Panc1 (cell line): ENCODE results near the gene RHOG. TPM values are rescaled to one million over a fixed set of nuclear protein-coding genes. Genes with fewer than 3 reads are reported as not detected.

Source experiments
- ATAC-seq: fragments of 200-7000 bp; cut with Tn5 transposase; 2 replicates; pipeline ENCODE4 v1.9.1; 2020; ENCODE audit warnings: mild to moderate bottlenecking, moderate library complexity
- BruUV-seq: library from RNA; stranded (reverse); fragments of 400-500 nt; replicated peaks from 2 replicates; lab custom pipeline; 2021; lab: Mats Ljungman, UMichigan
- CTCF ChIA-PET: fragments of 300-600 bp; sonication (Branson Sonifier 250); formaldehyde crosslinking; loops from one replicate; lab custom pipeline; 2022; ENCODE audit warnings: antibody characterized with exemption; lab: Charles Lee
- POLR2A ChIA-PET: fragments of 300-600 bp; sonication (Branson Sonifier 250); formaldehyde crosslinking; loops from one replicate; lab custom pipeline; 2022; ENCODE audit warnings: antibody characterized with exemption; lab: Charles Lee
- DNase-seq: peaks from one replicate; pipeline ENCODE4 v3.0.0-alpha.2; 2010; ENCODE audit warnings: low read depth, low spot score
- H3K27ac ChIP-seq: 2 replicates; pipeline ENCODE4 v1.5.1; 2011; ENCODE audit warnings: mild to moderate bottlenecking, low read length, inconsistent platforms
- H3K27me3 ChIP-seq: fragments of 200-500 bp; sonication (Bioruptor generic); 2 replicates; pipeline ENCODE4 v1.6.0; 2014; ENCODE audit warnings: low read length, inconsistent platforms; ENCODE audit not compliant: control insufficient read depth, insufficient read depth
- H3K36me3 ChIP-seq: fragments of 200-500 bp; sonication (Bioruptor generic); 2 replicates; pipeline ENCODE4 v1.5.1; 2014; ENCODE audit warnings: inconsistent platforms, mild to moderate bottlenecking, low read length, moderate library complexity; ENCODE audit not compliant: control insufficient read depth, insufficient read depth
- H3K4me1 ChIP-seq: 2 replicates; pipeline ENCODE4 v1.5.1; 2011; ENCODE audit warnings: inconsistent platforms, mild to moderate bottlenecking, low read length, moderate library complexity; ENCODE audit not compliant: control insufficient read depth, insufficient read depth
- H3K4me3 ChIP-seq, 2 experiments: 2 replicates each; pipeline ENCODE4 v1.5.1; 2011 to 2012; ENCODE audit warnings: low read depth in 2 of 2, low read length in 2 of 2, mild to moderate bottlenecking in 2 of 2, inconsistent platforms in 1 of 2, moderate library complexity in 1 of 2
- H3K9me3 ChIP-seq: fragments of 200-500 bp; sonication (Bioruptor generic); 2 replicates; pipeline ENCODE4 v1.5.1; 2014; ENCODE audit warnings: low read depth, mild to moderate bottlenecking, inconsistent platforms, low read length, moderate library complexity; ENCODE audit not compliant: control insufficient read depth, insufficient read depth
- POLR2AphosphoS5 ChIP-seq: IDR thresholded peaks from 2 replicates; pipeline ENCODE4 v1.6.1; 2012; ENCODE audit warnings: mild to moderate bottlenecking, low read depth, low read length, moderate library complexity
- SIN3A ChIP-seq: IDR thresholded peaks from 2 replicates; pipeline ENCODE4 v1.6.1; 2012; ENCODE audit warnings: low read depth, mild to moderate bottlenecking, low read length, moderate library complexity, borderline replicate concordance; ENCODE audit not compliant: insufficient read depth
- TCF7L2 ChIP-seq: IDR thresholded peaks from 2 replicates; pipeline ENCODE4 v1.6.1; 2011; ENCODE audit warnings: mild to moderate bottlenecking, low read depth, low read length, inconsistent platforms
- in situ Hi-C: cut with HindIII; loops from 2 replicates; pipeline ENCODE4 v1.10.0; 2016; ENCODE audit warnings: low sequenced_read_pairs, low pct_unique_long_range_greater_than_20kb
- intact Hi-C: fragments of 100-400 bp; cut with micrococcal nuclease; formaldehyde crosslinking; loops from one replicate; pipeline ENCODE4 v1.10.0; 2022; ENCODE audit not compliant: unreplicated experiment
- total RNA-seq: library from RNA; stranded (reverse); gene quantifications from one replicate; pipeline ENCODE4 v1.2.1, GENCODE V29; 2021; ENCODE audit not compliant: unreplicated experiment
- TF ChIP-seq, protein P1 (sequence below): fragments of 450-650 bp; IDR thresholded peaks from 2 replicates; pipeline ENCODE4 v1.5.1; 2017; ENCODE audit warnings: mild to moderate bottlenecking
- TF ChIP-seq, protein P2 (sequence below), 2 experiments: IDR thresholded peaks; 2 replicates each; pipeline ENCODE4 v1.6.1; 2011 to 2012; ENCODE audit warnings: low read depth in 2 of 2, control low read depth in 1 of 2, low read length in 1 of 2, mild to moderate bottlenecking in 1 of 2, moderate library complexity in 1 of 2; ENCODE audit not compliant: insufficient read depth in 1 of 2

The RHOG gene
- total RNA-seq, 1 experiment from 2014 or later: 156 TPM

DNA sequence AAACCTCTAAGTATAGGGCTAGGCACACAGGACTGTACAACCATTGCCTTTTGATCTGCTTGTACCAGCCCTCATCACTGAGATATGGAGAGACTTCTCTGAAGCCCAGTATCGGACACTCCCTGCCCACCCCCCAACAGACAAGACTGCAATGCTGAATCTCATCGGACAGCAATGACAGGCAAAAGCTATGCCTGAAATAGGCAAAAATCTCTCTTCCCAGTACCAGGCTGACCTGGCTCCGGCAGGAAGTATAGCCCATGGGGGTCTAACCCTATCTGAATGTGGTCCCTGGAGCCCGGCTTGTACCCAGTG is 6.5 kb downstream of the RHOG start:
- ATAC-seq (no peak), DNase-seq (no peak)
- Histone ChIP-seq H3K27ac (no peak overlapping the region), H3K9me3 (no peaks in the 10 kb centered on the region), H3K4me1 (peaks cover 33% of the 10 kb centered on the region), H3K36me3 (peaks cover 8% of the 10 kb centered on the region), H3K4me3 (no peak overlapping the region), H3K27me3 (no peaks in the 10 kb centered on the region)
- in situ Hi-C loops: no loop called here
- no peak for TF ChIP-seq POLR2AphosphoS5
- TF ChIP-seq, protein P1, sequence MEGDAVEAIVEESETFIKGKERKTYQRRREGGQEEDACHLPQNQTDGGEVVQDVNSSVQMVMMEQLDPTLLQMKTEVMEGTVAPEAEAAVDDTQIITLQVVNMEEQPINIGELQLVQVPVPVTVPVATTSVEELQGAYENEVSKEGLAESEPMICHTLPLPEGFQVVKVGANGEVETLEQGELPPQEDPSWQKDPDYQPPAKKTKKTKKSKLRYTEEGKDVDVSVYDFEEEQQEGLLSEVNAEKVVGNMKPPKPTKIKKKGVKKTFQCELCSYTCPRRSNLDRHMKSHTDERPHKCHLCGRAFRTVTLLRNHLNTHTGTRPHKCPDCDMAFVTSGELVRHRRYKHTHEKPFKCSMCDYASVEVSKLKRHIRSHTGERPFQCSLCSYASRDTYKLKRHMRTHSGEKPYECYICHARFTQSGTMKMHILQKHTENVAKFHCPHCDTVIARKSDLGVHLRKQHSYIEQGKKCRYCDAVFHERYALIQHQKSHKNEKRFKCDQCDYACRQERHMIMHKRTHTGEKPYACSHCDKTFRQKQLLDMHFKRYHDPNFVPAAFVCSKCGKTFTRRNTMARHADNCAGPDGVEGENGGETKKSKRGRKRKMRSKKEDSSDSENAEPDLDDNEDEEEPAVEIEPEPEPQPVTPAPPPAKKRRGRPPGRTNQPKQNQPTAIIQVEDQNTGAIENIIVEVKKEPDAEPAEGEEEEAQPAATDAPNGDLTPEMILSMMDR: no peak
- no peak for TF ChIP-seq TCF7L2
- no peak for TF ChIP-seq SIN3A
- TF ChIP-seq, protein P2, sequence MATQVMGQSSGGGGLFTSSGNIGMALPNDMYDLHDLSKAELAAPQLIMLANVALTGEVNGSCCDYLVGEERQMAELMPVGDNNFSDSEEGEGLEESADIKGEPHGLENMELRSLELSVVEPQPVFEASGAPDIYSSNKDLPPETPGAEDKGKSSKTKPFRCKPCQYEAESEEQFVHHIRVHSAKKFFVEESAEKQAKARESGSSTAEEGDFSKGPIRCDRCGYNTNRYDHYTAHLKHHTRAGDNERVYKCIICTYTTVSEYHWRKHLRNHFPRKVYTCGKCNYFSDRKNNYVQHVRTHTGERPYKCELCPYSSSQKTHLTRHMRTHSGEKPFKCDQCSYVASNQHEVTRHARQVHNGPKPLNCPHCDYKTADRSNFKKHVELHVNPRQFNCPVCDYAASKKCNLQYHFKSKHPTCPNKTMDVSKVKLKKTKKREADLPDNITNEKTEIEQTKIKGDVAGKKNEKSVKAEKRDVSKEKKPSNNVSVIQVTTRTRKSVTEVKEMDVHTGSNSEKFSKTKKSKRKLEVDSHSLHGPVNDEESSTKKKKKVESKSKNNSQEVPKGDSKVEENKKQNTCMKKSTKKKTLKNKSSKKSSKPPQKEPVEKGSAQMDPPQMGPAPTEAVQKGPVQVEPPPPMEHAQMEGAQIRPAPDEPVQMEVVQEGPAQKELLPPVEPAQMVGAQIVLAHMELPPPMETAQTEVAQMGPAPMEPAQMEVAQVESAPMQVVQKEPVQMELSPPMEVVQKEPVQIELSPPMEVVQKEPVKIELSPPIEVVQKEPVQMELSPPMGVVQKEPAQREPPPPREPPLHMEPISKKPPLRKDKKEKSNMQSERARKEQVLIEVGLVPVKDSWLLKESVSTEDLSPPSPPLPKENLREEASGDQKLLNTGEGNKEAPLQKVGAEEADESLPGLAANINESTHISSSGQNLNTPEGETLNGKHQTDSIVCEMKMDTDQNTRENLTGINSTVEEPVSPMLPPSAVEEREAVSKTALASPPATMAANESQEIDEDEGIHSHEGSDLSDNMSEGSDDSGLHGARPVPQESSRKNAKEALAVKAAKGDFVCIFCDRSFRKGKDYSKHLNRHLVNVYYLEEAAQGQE (IDR thresholded peaks at IDR 0.05; ENCODE audit: insufficient read depth in 1 of 2, low read depth in 2 of 2, low read length in 1 of 2): no peak
- CTCF ChIA-PET: interaction anchor here (1.6 kb wide), 1 partner anchor 11 kb away, joined by 3 read pairs; no protein-coding TSS in a partner anchor
- intact Hi-C loops: no loop called here
- POLR2A ChIA-PET: no interaction called here
- no TSS peak for BruUV-seq

DNA sequence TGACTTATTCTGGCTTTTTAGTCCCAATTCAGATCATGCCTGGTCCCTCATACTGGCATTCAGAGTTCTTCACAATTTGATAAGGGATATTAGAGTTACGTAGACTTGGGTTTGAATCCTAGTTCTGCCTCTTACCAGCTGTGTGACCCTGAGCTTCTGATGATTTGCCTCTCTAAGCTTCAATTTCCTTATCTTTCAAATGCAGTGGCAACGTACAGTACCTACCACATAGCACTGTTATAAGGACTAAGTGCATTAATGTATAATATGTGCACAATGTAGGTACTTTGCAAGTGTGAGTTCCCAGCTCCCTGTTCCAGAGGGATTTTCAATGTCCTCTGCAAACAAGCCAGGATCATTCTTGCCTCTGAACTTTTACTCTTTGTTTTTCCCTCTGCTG is 7.3 kb downstream of the RHOG start:
- TF ChIP-seq SIN3A: no peak
- CTCF ChIA-PET: interaction anchor here (1.1 to 1.6 kb wide), 2 partner anchors 10 to 26 kb away, joined by 3 to 4 read pairs; no protein-coding TSS in a partner anchor
- intact Hi-C loops: no loop called here
- POLR2A ChIA-PET: interaction anchor here (0.6 kb wide), 2 partner anchors 34 to 51 kb away, joined by 3 to 6 read pairs; no protein-coding TSS in a partner anchor
- H3K36me3 ChIP-seq: peaks cover 8% of the 10 kb centered on the region
- no peak for DNase-seq
- H3K9me3 ChIP-seq: no peaks in the 10 kb centered on the region
- peaks cover 24% of the 10 kb centered on the region for H3K4me1 ChIP-seq
- no peak overlapping the region for H3K4me3 ChIP-seq
- no peak for ATAC-seq
- no peaks in the 10 kb centered on the region for H3K27me3 ChIP-seq
- BruUV-seq: no TSS peak
- H3K27ac ChIP-seq: no peak overlapping the region
- in situ Hi-C loops: no loop called here

DNA sequence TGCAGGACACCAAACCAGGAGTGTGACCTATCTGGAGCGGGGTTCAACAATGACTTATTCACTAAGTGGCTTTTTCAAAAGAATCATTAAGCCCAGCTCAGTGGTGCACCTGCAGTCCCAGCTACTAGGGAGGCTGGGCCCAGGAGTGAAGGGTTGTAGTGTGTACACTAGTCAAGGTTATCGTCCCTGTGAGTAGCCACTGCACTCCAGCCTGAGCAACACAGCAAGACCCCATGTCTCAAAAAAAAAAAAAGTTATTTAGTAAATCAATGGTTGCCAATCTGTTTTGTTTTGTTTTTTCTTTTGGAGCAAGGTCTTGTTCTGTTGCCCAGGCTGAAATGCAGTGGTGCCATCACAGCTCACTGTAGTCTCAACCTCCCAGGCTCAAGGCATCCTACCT is 7.9 kb downstream of the RHOG start:
- H3K27ac ChIP-seq: no peak overlapping the region
- BruUV-seq: no TSS peak
- no peaks in the 10 kb centered on the region for H3K27me3 ChIP-seq
- intact Hi-C loops (no loop called here), in situ Hi-C loops (no loop called here)
- peaks cover 18% of the 10 kb centered on the region for H3K4me1 ChIP-seq
- H3K36me3 ChIP-seq: peaks cover 8% of the 10 kb centered on the region
- CTCF ChIA-PET: interaction anchor here (1.1 to 1.6 kb wide), 2 partner anchors 9 to 25 kb away, joined by 3 to 4 read pairs; no protein-coding TSS in a partner anchor
- no peak for ATAC-seq
- H3K4me3 ChIP-seq: no peak overlapping the region
- no peak for DNase-seq
- TF ChIP-seq SIN3A: no peak
- no peak for TF ChIP-seq TCF7L2
- TF ChIP-seq, protein P1: no peak
- TF ChIP-seq, protein P2 (IDR thresholded peaks at IDR 0.05; ENCODE audit: insufficient read depth in 1 of 2, low read depth in 2 of 2, low read length in 1 of 2): no peak
- TF ChIP-seq POLR2AphosphoS5: no peak
- POLR2A ChIA-PET: interaction anchor here (0.6 kb wide), 1 partner anchor 35 kb away, joined by 3 read pairs; no protein-coding TSS in a partner anchor
- H3K9me3 ChIP-seq: no peaks in the 10 kb centered on the region
